Suprapubic skin (tissue), 3 donors: ENCODE results near the gene PROX1.

Experiments used
- POLR2A ChIP-seq, 2 donors: fragments of 450-650 bp; IDR thresholded peaks; one replicate each; pipeline ENCODE4 v1.6.1; 2017; ENCODE audit warnings: antibody characterized with exemption in 2 of 2, mild to moderate bottlenecking in 2 of 2, moderate library complexity in 2 of 2
- TF ChIP-seq, protein P1 (sequence below), 2 donors: fragments of 200-600 bp in 1 of 2; fragments of 450-650 bp in 1 of 2; sonication (generic) in 1 of 2; IDR thresholded peaks; one replicate each; pipeline ENCODE4 v1.5.1; 2016 to 2019; ENCODE audit warnings: antibody characterized with exemption in 2 of 2, mild to moderate bottlenecking in 1 of 2, moderate library complexity in 1 of 2

DNA sequence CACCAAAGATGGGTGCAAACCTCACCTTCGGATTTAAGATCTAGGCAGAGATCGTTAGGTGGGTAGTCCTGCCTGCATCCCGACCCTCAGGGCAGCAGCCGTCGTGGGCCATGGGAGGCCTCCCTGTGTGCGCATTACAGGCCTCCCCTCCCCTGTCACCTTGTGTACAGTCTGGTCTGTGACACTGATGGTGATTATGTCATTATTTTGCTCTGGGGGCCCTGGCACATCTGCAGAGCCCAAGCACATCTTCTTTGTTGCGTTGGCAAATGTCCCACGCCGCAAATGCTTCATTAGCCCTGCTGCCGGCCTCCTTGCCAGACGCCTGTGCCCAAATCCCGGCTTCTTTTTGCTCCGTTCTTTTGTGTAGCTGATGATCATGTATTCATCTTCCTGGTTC, 31.7 kb downstream of the PROX1 start:
- no peak for TF ChIP-seq POLR2A (IDR thresholded peaks at IDR 0.05)
- TF ChIP-seq, protein P1, sequence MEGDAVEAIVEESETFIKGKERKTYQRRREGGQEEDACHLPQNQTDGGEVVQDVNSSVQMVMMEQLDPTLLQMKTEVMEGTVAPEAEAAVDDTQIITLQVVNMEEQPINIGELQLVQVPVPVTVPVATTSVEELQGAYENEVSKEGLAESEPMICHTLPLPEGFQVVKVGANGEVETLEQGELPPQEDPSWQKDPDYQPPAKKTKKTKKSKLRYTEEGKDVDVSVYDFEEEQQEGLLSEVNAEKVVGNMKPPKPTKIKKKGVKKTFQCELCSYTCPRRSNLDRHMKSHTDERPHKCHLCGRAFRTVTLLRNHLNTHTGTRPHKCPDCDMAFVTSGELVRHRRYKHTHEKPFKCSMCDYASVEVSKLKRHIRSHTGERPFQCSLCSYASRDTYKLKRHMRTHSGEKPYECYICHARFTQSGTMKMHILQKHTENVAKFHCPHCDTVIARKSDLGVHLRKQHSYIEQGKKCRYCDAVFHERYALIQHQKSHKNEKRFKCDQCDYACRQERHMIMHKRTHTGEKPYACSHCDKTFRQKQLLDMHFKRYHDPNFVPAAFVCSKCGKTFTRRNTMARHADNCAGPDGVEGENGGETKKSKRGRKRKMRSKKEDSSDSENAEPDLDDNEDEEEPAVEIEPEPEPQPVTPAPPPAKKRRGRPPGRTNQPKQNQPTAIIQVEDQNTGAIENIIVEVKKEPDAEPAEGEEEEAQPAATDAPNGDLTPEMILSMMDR (IDR thresholded peaks at IDR 0.05) = no peak
